Endothelial cell of umbilical vein (primary cell): ENCODE results near the gene NTN3.

Experiments
- CTCF ChIP-seq, 2 donors: IDR thresholded peaks; 1 replicate in 1 of 2; 2 replicates in 1 of 2; pipeline ENCODE4 v1.5.1; 2011; ENCODE audit warnings: low read length in 2 of 2, mild to moderate bottlenecking in 2 of 2, moderate library complexity in 2 of 2, control low read depth in 1 of 2, inconsistent platforms in 1 of 2, low read depth in 1 of 2; ENCODE audit not compliant: insufficient read depth in 1 of 2; ENCODE audit errors: extremely low read depth in 1 of 2
- EZH2 ChIP-seq: IDR thresholded peaks from 2 replicates; pipeline ENCODE4 v1.6.1; 2012; ENCODE audit warnings: borderline replicate concordance, low read depth, mild to moderate bottlenecking, moderate library complexity, low read length, inconsistent platforms; ENCODE audit not compliant: severe bottlenecking
- GATA2 ChIP-seq: IDR thresholded peaks from 2 replicates; pipeline ENCODE4 v1.7.0; 2011; ENCODE audit warnings: low read depth, mild to moderate bottlenecking, moderate library complexity, mixed read lengths, low read length; ENCODE audit not compliant: insufficient read length, insufficient read depth
- JUN ChIP-seq: IDR thresholded peaks from 2 replicates; pipeline ENCODE4 v1.6.1; 2011; ENCODE audit warnings: borderline replicate concordance, low read depth; ENCODE audit not compliant: insufficient read length, insufficient read depth
- MAX ChIP-seq: IDR thresholded peaks from 2 replicates; pipeline ENCODE4 v1.6.1; 2011; ENCODE audit not compliant: insufficient read depth, insufficient read length
- POLR2A ChIP-seq: IDR thresholded peaks from 2 replicates; pipeline ENCODE4 v1.6.1; 2012; ENCODE audit warnings: low read depth, mild to moderate bottlenecking, control low read depth, low read length
- POLR2AphosphoS5 ChIP-seq: IDR thresholded peaks from 2 replicates; pipeline ENCODE4 v1.6.1; 2012; ENCODE audit warnings: low read depth, mild to moderate bottlenecking, control low read depth, low read length, moderate library complexity; ENCODE audit not compliant: insufficient read depth

- TF ChIP-seq CTCF (IDR thresholded peaks at IDR 0.05; ENCODE audit: extremely low read depth in 1 of 2, insufficient read depth in 1 of 2, low read depth in 1 of 2, low read length in 2 of 2) (no peak), POLR2A (no peak), POLR2AphosphoS5 (no peak), JUN (no peak), EZH2 (no peak), GATA2 (no peak), MAX (no peak)
Observed at GRCh38 chr16:2490190-2491105, 19.4 kb downstream of the NTN3 start.
